Thyroid gland (tissue), 4 donors: ENCODE results near the gene CENPE. TPM values are rescaled to one million over a fixed set of nuclear protein-coding genes. Genes with fewer than 3 reads are reported as not detected.

Source experiments
- DNase-seq, 2 donors: peaks; one replicate each; pipeline ENCODE4 v3.0.0-alpha.2; 2019
- H3K27ac ChIP-seq, 3 donors: fragments of 200-600 bp; sonication (generic); 1 replicate in 2 of 3; 2 replicates in 1 of 3; pipeline ENCODE4 v1.5.1; 2016 to 2019; ENCODE audit warnings: mild to moderate bottlenecking in 1 of 3, moderate library complexity in 1 of 3
- H3K27me3 ChIP-seq: fragments of 200-600 bp; sonication (generic); one replicate; pipeline ENCODE4 v1.5.1; 2019
- H3K36me3 ChIP-seq, 2 donors: fragments of 200-600 bp; sonication (generic); one replicate each; pipeline ENCODE4 v1.5.1; 2016 to 2019
- H3K4me1 ChIP-seq, 2 donors: fragments of 200-600 bp; sonication (generic); one replicate each; pipeline ENCODE4 v1.5.1; 2017 to 2019
- H3K4me3 ChIP-seq, 3 donors: fragments of 200-600 bp; sonication (generic); replicated peaks in 1 of 3; 1 replicate in 2 of 3; 2 replicates in 1 of 3; pipeline ENCODE4 v1.5.1; 2016; ENCODE audit warnings: mild to moderate bottlenecking in 1 of 3
- H3K9me3 ChIP-seq: fragments of 200-600 bp; sonication (generic); one replicate; pipeline ENCODE4 v1.5.1; 2017
- POLR2A ChIP-seq, 2 donors: fragments of 450-650 bp; IDR thresholded peaks; one replicate each; pipeline ENCODE4 v1.6.1; 2017; ENCODE audit warnings: antibody characterized with exemption in 2 of 2, mild to moderate bottlenecking in 2 of 2, moderate library complexity in 1 of 2
- WGBS, 2 donors: methylation state at CpG; one replicate each; pipeline ENCODE4 v1.1.5; 2017; 5-methylcytosine and 5-hydroxymethylcytosine counted together
- intact Hi-C: fragments of 100-400 bp; cut with DNase I; formaldehyde crosslinking; loops from one replicate; pipeline ENCODE4 v1.15.1; 2023
- total RNA-seq, 4 donors: library from RNA; depleted of rRNA; stranded (reverse); fragments of >200 nt; gene quantifications; one replicate each; pipeline ENCODE4 v1.2.3, GENCODE V29; 2016
- TF ChIP-seq, protein P1 (sequence below), 6 experiments: fragments of 200-600 bp in 3 of 6; fragments of 450-650 bp in 3 of 6; sonication (generic) in 3 of 6; IDR thresholded peaks; one replicate each; pipeline ENCODE4 v1.5.1; 2016 to 2019; ENCODE audit warnings: antibody characterized with exemption in 6 of 6, mild to moderate bottlenecking in 2 of 6, inconsistent platforms in 1 of 6, moderate library complexity in 1 of 6

The CENPE gene
- total RNA-seq, 4 donors from 2014 or later: 0.38 to 0.78 (median 0.53) TPM

- Histone ChIP-seq H3K4me3 (no peak overlapping the region), H3K36me3 (peaks cover 22 to 33% of the 10 kb centered on the region in 2 donors), H3K27me3 (no peaks in the 10 kb centered on the region), H3K4me1 (no peaks in the 10 kb centered on the region), H3K27ac (no peak overlapping the region), H3K9me3 (no peaks in the 10 kb centered on the region)
- TF ChIP-seq, protein P1, sequence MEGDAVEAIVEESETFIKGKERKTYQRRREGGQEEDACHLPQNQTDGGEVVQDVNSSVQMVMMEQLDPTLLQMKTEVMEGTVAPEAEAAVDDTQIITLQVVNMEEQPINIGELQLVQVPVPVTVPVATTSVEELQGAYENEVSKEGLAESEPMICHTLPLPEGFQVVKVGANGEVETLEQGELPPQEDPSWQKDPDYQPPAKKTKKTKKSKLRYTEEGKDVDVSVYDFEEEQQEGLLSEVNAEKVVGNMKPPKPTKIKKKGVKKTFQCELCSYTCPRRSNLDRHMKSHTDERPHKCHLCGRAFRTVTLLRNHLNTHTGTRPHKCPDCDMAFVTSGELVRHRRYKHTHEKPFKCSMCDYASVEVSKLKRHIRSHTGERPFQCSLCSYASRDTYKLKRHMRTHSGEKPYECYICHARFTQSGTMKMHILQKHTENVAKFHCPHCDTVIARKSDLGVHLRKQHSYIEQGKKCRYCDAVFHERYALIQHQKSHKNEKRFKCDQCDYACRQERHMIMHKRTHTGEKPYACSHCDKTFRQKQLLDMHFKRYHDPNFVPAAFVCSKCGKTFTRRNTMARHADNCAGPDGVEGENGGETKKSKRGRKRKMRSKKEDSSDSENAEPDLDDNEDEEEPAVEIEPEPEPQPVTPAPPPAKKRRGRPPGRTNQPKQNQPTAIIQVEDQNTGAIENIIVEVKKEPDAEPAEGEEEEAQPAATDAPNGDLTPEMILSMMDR (IDR thresholded peaks at IDR 0.05): no peak
- TF ChIP-seq POLR2A (IDR thresholded peaks at IDR 0.05): no peak
- intact Hi-C loops: no loop called here
- DNase-seq: no peak
Observed at GRCh38 chr4:103092245-103092644, 105.9 kb downstream of the CENPE start.

- Histone ChIP-seq H3K4me1 (no peaks in the 10 kb centered on the region), H3K4me3 (no peak overlapping the region), H3K9me3 (no peaks in the 10 kb centered on the region), H3K27me3 (no peaks in the 10 kb centered on the region), H3K36me3 (peaks cover 28 to 38% of the 10 kb centered on the region in 2 donors), H3K27ac (no peak overlapping the region)
- intact Hi-C loops: no loop called here
- WGBS, 2 donors: 64 to 68% methylated on average over 3 of the region's 3 CpGs
- DNase-seq: peak; percentile 9 to 19
- TF ChIP-seq, protein P1 (IDR thresholded peaks at IDR 0.05): peak in 3 of 6 experiments; percentile 39 to 59 (median 45)
- no peak for TF ChIP-seq POLR2A (IDR thresholded peaks at IDR 0.05)
Observed at GRCh38 chr4:103091601-103092223, 106.4 kb downstream of the CENPE start.

GRCh38 chr4:103089481-103089880 is 108.7 kb downstream of the CENPE start:
- no peak for DNase-seq
- Histone ChIP-seq H3K4me3 (no peak overlapping the region), H3K27ac (no peak overlapping the region), H3K27me3 (no peaks in the 10 kb centered on the region), H3K9me3 (no peaks in the 10 kb centered on the region), H3K36me3 (peaks cover 29 to 46% of the 10 kb centered on the region in 2 donors), H3K4me1 (no peaks in the 10 kb centered on the region)
- WGBS, 2 donors: 92 to 94% methylated on average over 2 of the region's 2 CpGs
- TF ChIP-seq POLR2A (IDR thresholded peaks at IDR 0.05): no peak
- TF ChIP-seq, protein P1 (IDR thresholded peaks at IDR 0.05): no peak
- intact Hi-C loops: no loop called here

DNA sequence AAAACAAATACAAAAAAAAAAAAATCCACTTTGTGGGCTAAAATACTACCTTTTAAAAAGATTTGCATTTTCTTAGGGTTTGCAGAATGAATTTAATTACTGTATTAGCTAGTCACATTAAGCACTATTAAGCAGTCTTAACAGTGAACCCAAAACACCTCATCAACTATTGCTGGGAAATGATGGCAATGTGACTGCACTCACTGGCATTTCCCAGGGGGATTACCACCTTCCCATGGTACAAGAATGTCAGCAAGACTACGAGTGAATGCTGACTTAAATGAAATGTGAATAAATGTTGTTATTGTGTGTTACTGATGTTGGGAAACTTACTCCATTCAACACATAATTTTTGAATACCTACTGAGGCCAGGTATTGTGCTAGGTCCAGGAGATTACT is 111.6 kb downstream of the CENPE start:
- H3K4me3 ChIP-seq: no peak overlapping the region
- DNase-seq: no peak
- H3K9me3 ChIP-seq: no peaks in the 10 kb centered on the region
- no peaks in the 10 kb centered on the region for H3K27me3 ChIP-seq
- H3K27ac ChIP-seq: no peak overlapping the region
- no peaks in the 10 kb centered on the region for H3K4me1 ChIP-seq
- H3K36me3 ChIP-seq: peaks cover 29 to 48% of the 10 kb centered on the region in 2 donors
- WGBS, 2 donors: 79 to 89% methylated on average over 1 of the region's 1 CpG
- no peak for TF ChIP-seq POLR2A (IDR thresholded peaks at IDR 0.05)
- TF ChIP-seq, protein P1 (IDR thresholded peaks at IDR 0.05): no peak
- intact Hi-C loops: no loop called here

GRCh38 chr4:103085555-103086196 is 112.5 kb downstream of the CENPE start:
- Histone ChIP-seq H3K27me3 (no peaks in the 10 kb centered on the region), H3K9me3 (no peaks in the 10 kb centered on the region), H3K4me1 (no peaks in the 10 kb centered on the region), H3K27ac (no peak overlapping the region), H3K4me3 (no peak overlapping the region), H3K36me3 (peaks cover 24 to 49% of the 10 kb centered on the region in 2 donors)
- TF ChIP-seq POLR2A (IDR thresholded peaks at IDR 0.05): no peak
- TF ChIP-seq, protein P1 (IDR thresholded peaks at IDR 0.05): no peak
- 97 to 98% methylated on average over 2 of the region's 2 CpGs for WGBS, 2 donors
- DNase-seq: no peak
- intact Hi-C loops: no loop called here
